Endothelial cell (in vitro differentiated cells): Measurements from ENCODE around the gene ZC3H6. TPM values are rescaled to one million over a fixed set of nuclear protein-coding genes. Genes with fewer than 3 reads are reported as not detected.

ENCODE experiments used
- DNase-seq: peaks from one replicate; pipeline ENCODE4 v3.0.0; 2021; ENCODE audit warnings: low spot score
- H3K27ac Mint-ChIP-seq: one replicate; pipeline ENCODE4 v1.8.0; 2021; ENCODE audit warnings: mixed read lengths, inconsistent platforms; ENCODE audit not compliant: unreplicated experiment
- H3K27me3 Mint-ChIP-seq: one replicate; pipeline ENCODE4 v1.8.0; 2021; ENCODE audit warnings: mild to moderate bottlenecking, moderate library complexity, mixed read lengths, inconsistent platforms; ENCODE audit not compliant: unreplicated experiment
- H3K36me3 Mint-ChIP-seq: one replicate; pipeline ENCODE4 v1.8.0; 2021; ENCODE audit warnings: mild to moderate bottlenecking, low read depth, mixed read lengths, inconsistent platforms; ENCODE audit not compliant: unreplicated experiment
- H3K4me1 Mint-ChIP-seq: one replicate; pipeline ENCODE4 v1.8.0; 2021; ENCODE audit warnings: mild to moderate bottlenecking, mixed read lengths, inconsistent platforms; ENCODE audit not compliant: unreplicated experiment
- H3K4me3 Mint-ChIP-seq: one replicate; pipeline ENCODE4 v1.8.0; 2021; ENCODE audit warnings: mild to moderate bottlenecking, mixed read lengths, inconsistent platforms; ENCODE audit not compliant: unreplicated experiment
- H3K9me3 Mint-ChIP-seq: one replicate; pipeline ENCODE4 v1.8.0; 2021; ENCODE audit warnings: mixed read lengths, inconsistent platforms; ENCODE audit not compliant: unreplicated experiment
- CTCF ChIP-seq: fragments of 200-600 bp; sonication (generic); IDR thresholded peaks from one replicate; pipeline ENCODE4 v1.5.0; 2021; ENCODE audit warnings: antibody characterized with exemption; ENCODE audit not compliant: unreplicated experiment
- total RNA-seq: library from RNA; stranded (reverse); fragmentation: NEBNext Ultra II Directional; extraction: Animal tissue kit (Norgen Biotek cat#: 25700); gene quantifications from one replicate; pipeline ENCODE4 v1.2.1, GENCODE V29; 2021; ENCODE audit not compliant: unreplicated experiment

The ZC3H6 gene
- total RNA-seq, 1 donor from 2014 or later = 6.8 TPM

- no peak overlapping the region for H3K4me3 Mint-ChIP-seq
- DNase-seq = no peak
- no peaks in the 10 kb centered on the region for H3K4me1 Mint-ChIP-seq
- no peak overlapping the region for H3K27ac Mint-ChIP-seq
- H3K9me3 Mint-ChIP-seq = no peaks in the 10 kb centered on the region
- H3K27me3 Mint-ChIP-seq = no peaks in the 10 kb centered on the region
- no peaks in the 10 kb centered on the region for H3K36me3 Mint-ChIP-seq
- no peak for TF ChIP-seq CTCF
Measured at GRCh38 chr2:112296407-112296806, 21.0 kb downstream of the ZC3H6 start.

DNA sequence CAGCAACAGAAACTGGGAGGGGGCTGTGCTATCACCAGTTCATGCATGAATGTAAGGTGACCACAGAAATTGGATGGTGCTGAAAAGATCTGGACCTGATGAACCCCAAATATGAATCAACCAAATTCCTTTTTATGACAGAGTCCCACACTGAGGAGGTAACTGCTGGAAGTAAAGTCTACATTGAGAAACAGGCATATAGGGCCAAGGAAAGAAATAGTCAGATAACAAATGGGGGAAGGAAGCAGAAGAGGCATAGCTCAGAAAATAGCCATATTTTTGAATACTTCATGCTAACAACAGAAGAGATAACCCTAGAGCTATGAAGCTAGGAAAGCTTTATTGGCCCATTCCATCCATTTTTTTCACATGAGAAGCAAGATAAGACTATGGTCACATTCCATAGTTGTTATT, 25.8 kb downstream of the ZC3H6 start:
- no peaks in the 10 kb centered on the region for H3K9me3 Mint-ChIP-seq
- no peak for DNase-seq
- H3K4me1 Mint-ChIP-seq = no peaks in the 10 kb centered on the region
- TF ChIP-seq CTCF = no peak
- H3K4me3 Mint-ChIP-seq = no peak overlapping the region
- no peak overlapping the region for H3K27ac Mint-ChIP-seq
- H3K27me3 Mint-ChIP-seq = no peaks in the 10 kb centered on the region
- H3K36me3 Mint-ChIP-seq = peaks cover 4% of the 10 kb centered on the region

- TF ChIP-seq CTCF = no peak
- Mint-ChIP-seq H3K9me3 (no peaks in the 10 kb centered on the region), H3K27me3 (no peaks in the 10 kb centered on the region), H3K4me1 (no peaks in the 10 kb centered on the region), H3K4me3 (no peak overlapping the region), H3K36me3 (peaks cover 4% of the 10 kb centered on the region), H3K27ac (no peak overlapping the region)
- no peak for DNase-seq
Measured at GRCh38 chr2:112301973-112302372, 26.6 kb downstream of the ZC3H6 start.

GRCh38 chr2:112304298-112304941, 29.0 kb downstream of the ZC3H6 start:
- Mint-ChIP-seq H3K9me3 (no peaks in the 10 kb centered on the region), H3K4me1 (no peaks in the 10 kb centered on the region), H3K27ac (no peak overlapping the region), H3K36me3 (peaks cover 4% of the 10 kb centered on the region), H3K27me3 (no peaks in the 10 kb centered on the region), H3K4me3 (no peak overlapping the region)
- DNase-seq = no peak
- no peak for TF ChIP-seq CTCF

- H3K27ac Mint-ChIP-seq = no peak overlapping the region
- TF ChIP-seq CTCF = no peak
- H3K36me3 Mint-ChIP-seq = peaks cover 4% of the 10 kb centered on the region
- H3K4me1 Mint-ChIP-seq = no peaks in the 10 kb centered on the region
- no peaks in the 10 kb centered on the region for H3K27me3 Mint-ChIP-seq
- no peaks in the 10 kb centered on the region for H3K9me3 Mint-ChIP-seq
- no peak for DNase-seq
- H3K4me3 Mint-ChIP-seq = no peak overlapping the region
Measured at GRCh38 chr2:112305132-112305531, 29.7 kb downstream of the ZC3H6 start.
